ENCODE measurements around the gene CACNA1C.

Gene CACNA1C

DNA sequence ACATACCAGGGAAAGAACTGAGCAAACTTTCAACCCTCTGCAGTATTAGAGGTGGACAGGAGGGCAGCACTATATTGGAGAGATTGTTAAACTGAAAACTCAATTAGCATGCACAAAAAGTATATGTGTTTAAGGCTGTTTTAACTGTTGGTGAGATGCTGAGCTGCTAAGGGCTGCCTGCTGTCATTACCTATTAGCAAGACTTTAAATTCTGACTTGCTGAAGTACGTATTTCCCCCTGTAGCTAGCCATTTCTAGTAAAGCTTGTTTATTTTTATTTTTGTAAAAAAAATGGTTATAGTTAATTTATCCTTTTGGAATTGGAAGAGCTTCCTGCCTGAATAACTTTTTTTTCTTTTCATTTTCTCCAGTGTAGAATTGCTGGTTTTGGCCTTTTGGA lies 92.2 kb downstream of the CACNA1C start:
- Mint-ChIP-seq H3K4me1 (no peaks in the 10 kb centered on the region), H3K9me3 (no peaks in the 10 kb centered on the region), H3K27me3 (peaks cover 78% of the 10 kb centered on the region), H3K27ac (ENCODE audit: low read depth) (no peak overlapping the region), H3K4me3 (no peak overlapping the region), H3K36me3 (ENCODE audit: insufficient read depth) (no peaks in the 10 kb centered on the region)
- ATAC-seq (replicated peaks; ENCODE audit: extremely low read depth, poor library complexity, severe bottlenecking) (no peak), DNase-seq (ENCODE audit: low spot score in 2 of 2) (no peak)

DNA sequence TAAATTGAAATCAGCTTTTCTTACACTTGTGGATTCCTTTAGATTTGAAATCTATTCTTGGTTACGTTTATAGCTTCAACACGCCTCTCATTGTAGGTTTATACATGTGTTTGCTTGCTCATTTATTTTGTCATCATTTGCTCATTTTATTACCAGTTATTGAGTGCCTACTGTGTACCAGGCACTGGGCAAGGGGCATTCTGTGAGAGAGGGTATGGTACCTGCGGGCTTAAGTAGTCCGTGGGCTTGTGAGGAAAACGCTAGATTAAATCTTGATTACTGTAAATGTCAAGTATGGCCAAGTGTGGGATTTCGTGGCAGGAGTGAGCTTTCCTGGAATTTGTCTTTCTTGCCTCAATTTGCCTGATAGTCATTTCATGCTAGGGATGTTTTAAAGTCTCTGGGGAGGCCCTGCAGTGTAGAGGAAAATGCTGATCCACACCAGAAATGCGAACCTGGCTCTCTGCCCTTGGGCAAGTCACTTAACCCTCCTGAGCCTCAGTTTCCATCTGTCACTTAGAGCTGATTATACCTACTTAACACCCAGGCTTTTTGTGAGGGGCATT lies 92.7 kb downstream of the CACNA1C start:
- Mint-ChIP-seq H3K36me3 (ENCODE audit: insufficient read depth) (no peaks in the 10 kb centered on the region), H3K27me3 (peaks cover 78% of the 10 kb centered on the region), H3K4me1 (no peaks in the 10 kb centered on the region), H3K9me3 (no peaks in the 10 kb centered on the region), H3K4me3 (no peak overlapping the region), H3K27ac (ENCODE audit: low read depth) (no peak overlapping the region)
- no peak for ATAC-seq (replicated peaks; ENCODE audit: extremely low read depth, poor library complexity, severe bottlenecking)
- no peak for DNase-seq (ENCODE audit: low spot score in 2 of 2)

DNA sequence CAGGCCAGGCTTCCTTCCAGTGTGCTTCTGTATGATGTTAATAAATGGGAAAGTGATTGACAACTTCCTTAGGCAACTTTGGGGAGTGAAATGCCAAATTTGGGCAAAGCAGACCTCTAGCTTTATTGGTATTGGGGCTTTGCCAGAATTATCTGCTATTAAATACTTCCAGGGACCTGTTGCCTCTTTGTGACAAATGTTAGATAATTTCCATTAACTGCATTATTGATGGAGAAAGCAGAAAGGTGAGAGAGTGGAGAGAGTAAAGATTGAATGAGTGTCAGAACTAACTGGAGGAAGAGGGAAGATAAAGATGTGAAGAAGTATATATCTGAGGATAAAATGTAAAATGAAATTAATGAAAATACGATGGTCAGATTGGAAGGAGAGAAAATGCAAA lies 94.5 kb downstream of the CACNA1C start:
- Mint-ChIP-seq H3K27ac (ENCODE audit: low read depth) (no peak overlapping the region), H3K4me3 (no peak overlapping the region), H3K9me3 (no peaks in the 10 kb centered on the region), H3K4me1 (no peaks in the 10 kb centered on the region), H3K36me3 (ENCODE audit: insufficient read depth) (no peaks in the 10 kb centered on the region), H3K27me3 (peaks cover 84% of the 10 kb centered on the region)
- ATAC-seq (replicated peaks; ENCODE audit: extremely low read depth, poor library complexity, severe bottlenecking): no peak
- DNase-seq (ENCODE audit: low spot score in 2 of 2): no peak

DNA sequence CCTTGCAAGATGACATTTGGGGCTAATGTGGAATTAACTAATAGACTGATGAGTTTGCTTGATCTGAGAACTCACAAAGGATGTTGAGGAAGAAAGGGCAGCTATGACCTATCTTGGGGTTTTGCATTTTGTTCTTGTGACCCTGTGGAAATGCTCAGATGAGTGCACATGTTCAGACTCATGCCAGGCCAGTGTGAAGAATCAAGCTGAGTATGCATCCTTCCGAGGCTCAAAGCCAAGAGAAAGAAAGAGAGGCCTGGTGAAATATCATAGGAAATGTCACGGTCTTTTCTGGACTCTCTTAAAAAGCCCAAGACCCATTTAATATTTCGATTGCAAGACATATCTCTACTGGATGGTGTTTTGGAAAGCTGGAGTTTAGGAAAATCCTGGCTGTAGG lies 96.3 kb downstream of the CACNA1C start:
- Mint-ChIP-seq H3K27ac (ENCODE audit: low read depth) (no peak overlapping the region), H3K4me1 (no peaks in the 10 kb centered on the region), H3K27me3 (peaks cover 95% of the 10 kb centered on the region), H3K4me3 (no peak overlapping the region), H3K9me3 (no peaks in the 10 kb centered on the region), H3K36me3 (ENCODE audit: insufficient read depth) (no peaks in the 10 kb centered on the region)
- DNase-seq (ENCODE audit: low spot score in 2 of 2) (no peak), ATAC-seq (replicated peaks; ENCODE audit: extremely low read depth, poor library complexity, severe bottlenecking) (no peak)

DNA sequence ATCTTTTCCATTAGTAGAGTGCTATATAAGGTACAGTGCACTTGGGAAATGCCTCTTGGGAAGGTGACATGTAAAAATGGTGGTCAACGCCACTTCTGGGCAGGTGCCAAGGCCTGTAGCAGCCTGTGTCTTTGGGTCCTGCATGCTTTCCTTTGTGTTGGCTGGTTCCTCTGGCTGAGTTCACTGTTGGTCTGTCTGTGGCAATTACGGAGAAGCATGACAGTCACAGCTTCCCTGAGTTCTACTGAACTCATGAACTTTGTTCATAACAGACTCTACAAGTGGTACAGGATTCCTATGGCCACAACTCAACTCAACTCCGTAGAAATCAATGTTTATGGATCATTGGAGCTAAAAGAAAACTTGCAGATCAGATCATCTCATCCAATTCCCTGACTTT lies 98.0 kb downstream of the CACNA1C start:
- H3K4me3 Mint-ChIP-seq: no peak overlapping the region
- no peak overlapping the region for H3K27ac Mint-ChIP-seq (ENCODE audit: low read depth)
- no peaks in the 10 kb centered on the region for H3K4me1 Mint-ChIP-seq
- ATAC-seq (replicated peaks; ENCODE audit: extremely low read depth, poor library complexity, severe bottlenecking) (no peak), DNase-seq (ENCODE audit: low spot score in 2 of 2) (no peak)
- H3K9me3 Mint-ChIP-seq: no peaks in the 10 kb centered on the region
- H3K27me3 Mint-ChIP-seq: peaks cover 95% of the 10 kb centered on the region
- H3K36me3 Mint-ChIP-seq (ENCODE audit: insufficient read depth): no peaks in the 10 kb centered on the region

DNA sequence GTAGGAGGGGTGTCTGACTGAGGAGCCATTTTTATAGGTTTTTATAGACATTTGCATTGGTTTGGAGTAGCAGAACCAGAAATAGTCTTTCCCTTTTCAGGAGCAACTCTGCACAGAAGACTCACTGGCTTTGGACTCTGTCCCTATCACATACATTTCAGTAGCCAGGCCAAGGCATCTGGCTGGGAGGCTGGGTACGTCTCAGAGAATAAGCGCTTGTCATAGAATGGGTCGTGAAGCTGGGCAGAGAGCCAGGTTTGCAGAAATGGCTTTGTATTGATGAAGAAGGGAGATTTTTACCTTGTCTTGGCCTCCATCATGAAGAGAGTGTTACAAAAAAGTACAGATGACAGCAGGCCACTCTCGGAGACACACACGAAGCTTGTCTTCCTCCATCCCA lies 98.6 kb downstream of the CACNA1C start:
- H3K36me3 Mint-ChIP-seq (ENCODE audit: insufficient read depth): no peaks in the 10 kb centered on the region
- ATAC-seq (replicated peaks; ENCODE audit: extremely low read depth, poor library complexity, severe bottlenecking) (no peak), DNase-seq (ENCODE audit: low spot score in 2 of 2) (no peak)
- H3K4me3 Mint-ChIP-seq: no peak overlapping the region
- H3K4me1 Mint-ChIP-seq: no peaks in the 10 kb centered on the region
- H3K9me3 Mint-ChIP-seq: no peaks in the 10 kb centered on the region
- H3K27ac Mint-ChIP-seq (ENCODE audit: low read depth): no peak overlapping the region
- peaks cover 90% of the 10 kb centered on the region for H3K27me3 Mint-ChIP-seq

DNA sequence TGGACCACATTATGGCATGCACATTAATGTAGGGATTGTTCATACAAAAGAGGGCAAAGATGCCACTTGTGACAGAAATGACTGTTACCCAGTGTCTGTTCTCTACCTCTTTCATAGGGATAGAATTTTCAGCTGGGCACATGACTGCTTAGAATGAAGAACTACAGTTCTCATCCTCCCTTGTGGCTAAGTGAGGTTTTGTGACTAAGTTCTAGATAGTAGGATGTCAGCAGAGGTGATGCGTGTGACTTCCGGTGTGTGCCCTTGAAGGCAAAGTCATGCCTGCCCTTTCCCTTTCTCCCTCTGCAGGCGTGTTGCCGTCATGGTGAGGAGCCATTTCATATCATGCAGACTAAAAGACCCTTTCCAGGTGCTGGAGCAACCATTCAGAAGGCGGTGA lies 99.3 kb downstream of the CACNA1C start:
- Mint-ChIP-seq H3K4me1 (no peaks in the 10 kb centered on the region), H3K27ac (ENCODE audit: low read depth) (no peak overlapping the region), H3K9me3 (no peaks in the 10 kb centered on the region), H3K27me3 (peaks cover 82% of the 10 kb centered on the region), H3K36me3 (ENCODE audit: insufficient read depth) (no peaks in the 10 kb centered on the region), H3K4me3 (no peak overlapping the region)
- DNase-seq (ENCODE audit: low spot score in 2 of 2): no peak
- ATAC-seq (replicated peaks; ENCODE audit: extremely low read depth, poor library complexity, severe bottlenecking): no peak

DNA sequence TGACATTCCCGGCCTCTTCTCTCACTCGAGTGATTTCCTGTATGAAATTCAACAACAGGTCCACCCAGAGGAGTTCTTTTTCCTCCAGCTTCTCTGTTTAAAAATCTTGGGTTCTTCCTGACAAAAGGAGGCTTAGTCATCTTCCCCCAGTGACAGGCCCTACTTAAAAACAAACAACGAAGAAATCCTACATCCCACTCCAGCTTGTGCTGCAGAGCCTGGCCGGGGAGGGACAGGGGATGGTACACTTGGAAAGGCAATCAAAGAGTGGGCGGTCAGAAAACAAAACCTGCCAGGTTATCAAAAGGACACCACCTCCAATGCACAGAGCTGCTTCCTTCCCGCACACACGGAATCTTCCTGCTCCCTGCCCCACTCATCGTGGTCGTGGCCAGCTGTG lies 101.3 kb downstream of the CACNA1C start:
- Mint-ChIP-seq H3K36me3 (ENCODE audit: insufficient read depth) (no peaks in the 10 kb centered on the region), H3K4me3 (no peak overlapping the region), H3K9me3 (no peaks in the 10 kb centered on the region), H3K27ac (ENCODE audit: low read depth) (no peak overlapping the region), H3K4me1 (no peaks in the 10 kb centered on the region), H3K27me3 (peaks cover 63% of the 10 kb centered on the region)
- ATAC-seq (replicated peaks; ENCODE audit: extremely low read depth, poor library complexity, severe bottlenecking): no peak
- DNase-seq (ENCODE audit: low spot score in 2 of 2): no peak

DNA sequence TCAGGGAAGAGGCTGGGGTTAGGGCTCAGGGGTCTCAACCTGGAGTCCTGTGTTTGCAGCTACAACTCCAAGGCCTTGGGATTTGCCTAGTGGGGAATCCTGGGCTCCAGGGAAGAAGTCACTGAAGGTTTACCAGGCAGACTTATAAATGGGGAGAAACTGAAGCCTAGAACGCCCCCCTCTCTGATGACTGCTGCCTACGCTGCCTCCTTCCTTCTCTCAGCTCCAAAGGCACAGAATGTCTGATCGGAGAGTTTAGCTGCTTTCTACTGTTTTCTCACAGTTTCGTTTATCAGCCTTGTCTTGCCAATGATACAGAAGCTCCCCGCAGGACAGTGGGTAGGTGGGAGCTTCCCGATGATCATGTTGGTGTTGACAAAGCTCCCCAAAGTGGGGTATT lies 101.7 kb downstream of the CACNA1C start:
- Mint-ChIP-seq H3K27me3 (peaks cover 58% of the 10 kb centered on the region), H3K4me1 (no peaks in the 10 kb centered on the region), H3K9me3 (no peaks in the 10 kb centered on the region), H3K4me3 (no peak overlapping the region), H3K36me3 (ENCODE audit: insufficient read depth) (no peaks in the 10 kb centered on the region), H3K27ac (ENCODE audit: low read depth) (no peak overlapping the region)
- DNase-seq (ENCODE audit: low spot score in 2 of 2): no peak
- no peak for ATAC-seq (replicated peaks; ENCODE audit: extremely low read depth, poor library complexity, severe bottlenecking)

DNA sequence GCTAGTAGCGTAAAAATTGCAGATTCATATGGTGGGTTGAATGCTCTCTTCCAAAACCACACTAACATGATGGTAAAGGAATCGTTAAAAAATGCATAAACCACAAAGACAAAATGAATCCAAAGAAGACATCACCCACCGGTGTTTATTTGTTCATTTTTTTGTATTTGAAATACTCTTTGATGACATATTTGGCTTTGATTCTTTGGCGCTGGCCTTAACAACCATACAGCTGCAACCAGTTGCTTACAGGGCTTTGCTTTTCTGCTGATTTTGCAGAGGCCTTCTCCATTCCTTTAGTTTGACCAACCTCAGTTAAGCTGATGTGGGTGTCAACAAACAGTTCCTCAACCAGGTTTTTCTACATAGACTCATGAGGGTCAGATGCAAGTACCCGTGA lies 103.5 kb downstream of the CACNA1C start:
- Mint-ChIP-seq H3K27ac (ENCODE audit: low read depth) (no peak overlapping the region), H3K4me3 (no peak overlapping the region), H3K4me1 (no peaks in the 10 kb centered on the region), H3K9me3 (no peaks in the 10 kb centered on the region), H3K27me3 (peaks cover 45% of the 10 kb centered on the region), H3K36me3 (ENCODE audit: insufficient read depth) (no peaks in the 10 kb centered on the region)
- DNase-seq (ENCODE audit: low spot score in 2 of 2) (no peak), ATAC-seq (replicated peaks; ENCODE audit: extremely low read depth, poor library complexity, severe bottlenecking) (no peak)

DNA sequence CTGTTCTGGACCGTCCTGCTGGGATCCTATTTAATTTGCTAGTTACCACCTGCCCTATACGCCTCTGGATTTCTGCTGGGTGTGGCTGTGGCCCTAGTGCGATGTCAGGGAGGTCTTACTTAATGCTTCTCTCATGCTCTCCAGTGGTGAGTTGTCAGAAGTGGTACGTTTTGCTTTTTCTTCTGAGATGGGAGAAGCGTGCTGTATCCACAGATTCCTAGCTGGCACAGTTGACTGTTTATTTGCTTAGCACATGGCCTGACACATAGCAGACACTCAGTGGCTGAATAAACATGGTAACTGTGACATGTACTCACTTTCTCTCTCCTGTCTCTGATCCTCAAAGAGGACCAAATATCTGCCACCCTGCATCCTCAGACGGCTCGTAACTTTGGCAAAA lies 107.3 kb downstream of the CACNA1C start:
- Mint-ChIP-seq H3K4me3 (no peak overlapping the region), H3K9me3 (no peaks in the 10 kb centered on the region), H3K4me1 (no peaks in the 10 kb centered on the region), H3K36me3 (ENCODE audit: insufficient read depth) (no peaks in the 10 kb centered on the region), H3K27ac (ENCODE audit: low read depth) (no peak overlapping the region), H3K27me3 (peaks cover 35% of the 10 kb centered on the region)
- ATAC-seq (replicated peaks; ENCODE audit: extremely low read depth, poor library complexity, severe bottlenecking): no peak
- DNase-seq (ENCODE audit: low spot score in 2 of 2): no peak

DNA sequence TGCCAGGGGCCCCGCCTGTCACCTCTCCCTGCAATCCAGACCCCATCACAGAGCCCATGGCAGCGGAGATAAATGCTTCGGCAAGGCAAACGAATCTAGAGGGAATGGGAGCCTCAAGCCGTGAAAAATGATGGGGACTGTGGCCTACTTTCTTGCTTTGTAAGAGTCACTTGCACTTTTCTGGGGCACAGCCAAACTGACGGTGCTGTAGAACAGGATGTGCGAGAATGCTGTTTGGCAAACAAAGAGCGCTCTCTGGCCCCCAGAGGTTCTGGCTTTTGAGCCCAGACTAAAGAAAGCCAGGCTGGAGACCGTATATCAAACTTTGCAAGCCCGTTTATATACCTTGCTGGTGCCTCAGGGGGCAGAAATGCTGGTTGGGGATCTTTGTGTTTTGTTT lies 108.7 kb downstream of the CACNA1C start:
- DNase-seq (ENCODE audit: low spot score in 2 of 2): no peak
- no peaks in the 10 kb centered on the region for H3K36me3 Mint-ChIP-seq (ENCODE audit: insufficient read depth)
- no peak for ATAC-seq (replicated peaks; ENCODE audit: extremely low read depth, poor library complexity, severe bottlenecking)
- H3K27me3 Mint-ChIP-seq: peaks cover 39% of the 10 kb centered on the region
- no peak overlapping the region for H3K4me3 Mint-ChIP-seq
- no peaks in the 10 kb centered on the region for H3K4me1 Mint-ChIP-seq
- peaks cover 2% of the 10 kb centered on the region for H3K9me3 Mint-ChIP-seq
- no peak overlapping the region for H3K27ac Mint-ChIP-seq (ENCODE audit: low read depth)

DNA sequence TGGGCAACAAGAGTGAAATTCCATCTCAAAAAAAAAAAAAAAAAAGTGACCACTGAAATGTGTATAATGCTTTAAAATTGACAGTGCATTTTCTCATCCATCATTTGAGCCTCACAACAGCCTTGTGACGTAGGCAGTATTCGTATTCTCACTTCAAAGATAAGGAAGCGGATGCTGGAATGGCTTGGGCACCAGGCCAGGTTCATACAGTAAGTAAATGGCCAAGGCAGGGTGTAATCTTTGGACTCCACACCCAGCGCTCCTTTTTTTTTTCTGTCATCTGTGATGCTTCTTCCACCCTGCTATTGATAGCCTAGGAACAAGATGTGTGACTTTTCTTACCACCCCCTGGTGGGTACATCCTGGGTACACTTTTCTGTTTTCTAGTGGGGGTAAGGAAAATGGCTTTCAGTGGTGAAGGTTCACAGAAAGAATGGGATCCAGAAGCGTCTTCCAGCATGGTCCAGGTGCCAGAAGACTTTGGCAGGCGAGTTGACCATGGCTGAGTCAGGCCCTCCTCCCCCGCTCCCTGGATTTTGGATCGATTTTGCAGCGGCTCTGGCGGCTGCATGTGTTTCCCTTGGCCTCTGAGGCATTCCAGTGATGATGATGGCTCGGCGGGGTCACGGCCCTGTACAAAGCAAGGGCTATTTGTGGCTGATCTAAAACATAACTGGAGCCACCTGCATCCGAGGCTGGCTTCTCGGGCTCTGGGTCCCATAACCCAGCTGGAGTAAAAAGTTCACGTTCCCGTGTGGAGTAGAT lies 110.6 kb downstream of the CACNA1C start:
- Mint-ChIP-seq H3K36me3 (ENCODE audit: insufficient read depth) (no peaks in the 10 kb centered on the region), H3K4me3 (no peak overlapping the region), H3K4me1 (no peaks in the 10 kb centered on the region), H3K27me3 (peaks cover 46% of the 10 kb centered on the region), H3K27ac (ENCODE audit: low read depth) (no peak overlapping the region), H3K9me3 (peaks cover 15% of the 10 kb centered on the region)
- ATAC-seq (replicated peaks; ENCODE audit: extremely low read depth, poor library complexity, severe bottlenecking) (no peak), DNase-seq (ENCODE audit: low spot score in 2 of 2) (no peak)
